HG03095 (cell line): ENCODE data around the gene C13orf46.
"Not testable (repeated sequence)": the region's sequence is repeated elsewhere in the genome, so short reads cannot be mapped to it uniquely, and the experiment has no call there.

ENCODE experiments used
- ATAC-seq: cut with Tn5 transposase; IDR thresholded peaks from one replicate; pipeline ENCODE4 v1.9.1; 2021; ENCODE audit warnings: moderate library complexity; ENCODE audit not compliant: unreplicated experiment

The C13orf46 gene

DNA sequence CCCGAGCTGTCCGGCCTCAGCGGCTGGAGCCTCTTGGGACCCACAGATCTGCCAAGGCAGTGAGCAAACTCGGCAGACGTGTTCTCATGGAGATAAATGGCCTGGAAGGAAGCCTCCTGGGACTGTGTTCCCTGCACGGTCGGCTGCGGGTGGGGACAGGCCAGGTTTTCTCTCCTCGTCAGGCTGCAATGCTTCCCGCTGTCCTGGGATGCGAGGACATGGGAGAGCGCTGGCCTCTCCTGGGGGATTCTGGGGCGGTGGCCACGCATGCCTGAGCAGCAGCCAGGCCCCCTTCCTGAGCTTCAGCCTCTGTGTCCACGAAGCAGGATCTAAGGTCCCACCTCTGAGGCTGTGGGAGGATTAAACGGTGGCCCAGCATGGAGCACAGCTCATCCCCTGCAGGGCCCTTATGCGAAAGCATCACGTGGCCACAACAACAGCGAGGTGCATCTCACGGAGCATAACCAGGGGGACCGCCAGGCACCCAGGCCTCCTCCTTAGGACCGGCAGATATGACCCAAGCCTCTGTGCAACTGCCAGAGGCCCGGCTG is 21.2 kb upstream of the C13orf46 start:
- ATAC-seq: no peak

DNA sequence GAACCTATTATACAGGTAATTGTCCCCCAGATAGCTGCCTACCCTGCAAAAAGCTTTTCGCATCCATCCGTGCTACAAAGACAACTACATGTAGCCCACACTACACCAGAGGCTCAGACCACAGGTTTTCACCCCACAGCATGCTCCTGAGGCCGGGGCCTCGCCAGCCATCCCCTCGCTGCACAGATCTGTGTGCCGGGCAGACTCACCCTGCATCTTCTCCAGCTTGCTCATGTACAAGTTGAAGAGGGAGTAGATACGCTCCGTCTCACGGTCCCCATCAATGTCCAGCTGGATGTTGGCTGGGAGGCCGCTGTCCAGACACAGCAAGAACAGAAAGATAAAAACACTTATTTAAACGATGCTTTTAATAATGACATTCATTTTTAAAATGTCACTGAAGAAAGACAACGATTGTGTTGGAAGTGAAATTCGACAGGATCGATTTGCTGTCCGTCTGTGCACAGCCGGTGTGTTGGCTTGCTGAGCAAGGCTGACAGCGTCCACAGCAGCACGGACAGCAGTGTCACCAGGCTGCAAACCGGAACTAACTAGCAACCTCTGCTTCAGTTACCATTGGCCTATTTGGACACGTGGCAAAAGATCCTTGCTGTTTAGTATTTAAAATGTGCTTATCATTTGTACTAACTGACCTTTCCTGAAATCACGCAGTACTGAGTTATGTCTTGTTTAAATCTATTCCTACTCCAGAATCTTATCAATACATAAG is 18.6 kb upstream of the C13orf46 start:
- no peak for ATAC-seq

DNA sequence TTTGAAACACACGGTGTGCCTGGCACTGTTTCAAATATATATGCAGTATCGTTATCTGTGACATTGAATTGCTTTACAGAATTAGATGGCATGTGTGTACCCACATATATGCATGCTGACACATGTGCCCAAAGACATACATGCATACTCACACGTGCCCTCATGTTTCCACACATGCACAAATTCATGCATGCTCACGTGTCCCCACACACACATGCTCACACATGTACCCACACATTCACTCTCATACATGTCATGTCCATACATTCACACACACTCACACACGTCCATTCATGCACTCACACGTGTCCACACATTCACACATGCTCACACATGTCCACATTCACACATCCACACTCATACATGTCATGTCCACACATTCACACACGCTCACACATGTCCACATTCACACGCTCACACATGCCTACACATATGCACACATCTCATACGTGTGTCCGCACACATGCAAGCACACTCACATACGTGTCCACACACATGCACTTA is 17.9 kb upstream of the C13orf46 start:
- no peak for ATAC-seq

DNA sequence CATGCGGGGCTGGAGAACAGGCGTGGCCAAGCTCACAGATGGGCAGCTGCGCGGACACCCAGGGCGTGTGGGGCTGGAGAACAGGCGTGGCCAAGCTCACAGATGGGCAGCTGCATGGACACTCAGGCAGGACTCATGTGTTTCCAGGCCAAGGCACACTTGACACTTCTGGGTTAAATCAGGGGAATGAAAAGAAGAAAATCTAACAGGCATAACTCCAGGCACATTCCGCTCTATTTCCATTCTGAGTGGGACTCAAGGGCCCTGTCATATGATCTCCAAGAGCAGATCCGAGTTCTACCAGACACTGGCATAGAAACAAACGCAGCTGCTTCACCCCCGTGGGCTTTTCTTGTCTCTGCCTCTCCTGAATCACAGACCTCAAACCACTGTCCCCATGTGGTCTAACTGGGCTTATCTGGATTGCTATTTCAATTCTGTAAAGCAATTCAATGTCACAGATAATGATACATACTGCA is 17.4 kb upstream of the C13orf46 start:
- ATAC-seq: no peak

DNA sequence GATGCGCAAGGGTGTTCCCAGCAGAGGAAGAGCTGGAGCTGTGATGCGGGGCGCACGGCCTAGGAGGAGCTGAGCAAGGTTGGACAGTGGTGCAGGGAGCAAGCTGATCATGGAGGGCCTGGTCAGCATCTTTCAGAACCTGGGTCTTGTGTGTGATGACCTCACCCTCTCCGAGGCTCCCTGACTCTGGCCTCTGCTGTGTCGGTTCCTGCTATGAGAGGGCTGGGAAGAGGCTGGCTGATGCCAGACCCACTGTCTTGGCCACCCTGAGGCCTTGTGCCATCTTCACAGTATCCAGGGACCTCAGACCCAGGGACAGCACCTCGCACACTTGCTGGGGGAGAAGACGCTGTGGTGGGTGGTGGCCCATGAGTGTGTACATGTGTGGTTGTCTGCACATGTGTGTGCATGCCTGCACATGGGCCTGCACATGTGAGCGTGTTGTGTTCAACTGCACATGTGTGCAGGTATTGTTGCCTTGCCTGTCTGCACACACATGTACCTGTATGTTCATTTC is 16.5 kb upstream of the C13orf46 start:
- no peak for ATAC-seq

DNA sequence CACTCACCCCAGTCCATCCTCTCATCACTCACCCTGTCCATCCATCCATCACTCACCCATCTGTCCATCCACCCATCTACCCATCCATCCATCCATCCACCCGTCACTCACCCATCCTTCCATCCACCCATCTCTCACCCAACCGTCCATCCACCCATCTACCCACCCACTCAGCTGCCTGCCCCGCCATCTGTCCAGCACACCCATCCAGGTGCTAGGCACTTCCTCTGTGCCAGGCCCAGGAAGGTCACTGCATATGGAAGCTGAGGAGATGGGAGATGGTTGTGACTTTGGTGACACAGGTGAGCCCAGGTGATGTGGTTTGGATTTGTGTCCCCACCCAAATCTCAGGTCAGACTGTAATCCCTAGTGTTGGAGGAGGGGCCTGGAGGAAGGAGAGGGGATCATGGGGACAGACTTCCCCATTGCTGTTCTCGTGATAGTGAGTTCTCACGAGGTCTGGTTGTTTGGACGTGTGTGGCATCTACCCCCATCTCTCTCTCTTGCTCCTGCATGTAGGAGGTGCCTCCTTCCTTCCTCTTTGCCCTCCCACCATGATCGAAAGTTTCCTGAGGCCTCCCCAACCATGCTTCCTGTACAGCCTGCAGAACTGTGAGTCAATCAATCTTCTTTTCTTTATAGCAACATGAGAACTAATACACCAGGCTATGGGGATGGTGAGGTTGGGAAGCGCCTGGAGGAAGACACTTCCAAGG is 15.9 kb upstream of the C13orf46 start:
- no peak for ATAC-seq

DNA sequence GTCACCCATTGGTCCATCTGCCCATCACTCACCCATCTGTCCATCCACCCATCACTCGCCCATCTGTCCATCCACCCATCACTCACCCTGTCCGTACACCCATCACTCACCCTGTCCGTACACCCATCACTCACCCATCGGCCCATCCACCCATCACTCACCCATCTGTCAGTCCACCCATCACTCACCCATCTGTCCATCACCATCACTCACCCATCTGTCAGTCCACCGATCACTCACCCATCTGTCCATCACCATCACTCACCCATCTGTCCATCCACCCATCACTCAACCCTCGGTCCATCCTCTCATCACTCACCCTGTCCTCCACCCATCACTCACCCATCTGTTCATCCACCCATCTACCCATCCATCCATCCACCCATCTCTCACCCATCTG is 15.0 kb upstream of the C13orf46 start:
- not testable (repeated sequence) for ATAC-seq

DNA sequence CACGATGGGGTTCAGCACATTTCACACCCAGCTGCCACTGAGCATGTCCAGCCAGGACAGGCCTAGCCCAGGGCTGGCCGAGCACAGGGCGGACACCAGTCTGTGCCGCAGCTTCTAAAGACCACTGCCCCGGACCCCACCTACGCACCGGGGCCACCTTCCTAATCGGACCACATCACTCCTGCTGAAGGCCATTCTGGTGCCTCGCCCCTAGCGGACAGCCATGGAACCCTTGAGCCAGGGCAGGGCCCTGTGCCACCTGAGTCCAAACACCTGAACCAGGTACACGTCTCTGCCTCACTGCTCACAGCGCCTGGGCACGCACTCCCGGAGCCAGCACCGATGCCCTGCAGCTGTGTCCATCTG is 8.4 kb upstream of the C13orf46 start:
- ATAC-seq: no peak

DNA sequence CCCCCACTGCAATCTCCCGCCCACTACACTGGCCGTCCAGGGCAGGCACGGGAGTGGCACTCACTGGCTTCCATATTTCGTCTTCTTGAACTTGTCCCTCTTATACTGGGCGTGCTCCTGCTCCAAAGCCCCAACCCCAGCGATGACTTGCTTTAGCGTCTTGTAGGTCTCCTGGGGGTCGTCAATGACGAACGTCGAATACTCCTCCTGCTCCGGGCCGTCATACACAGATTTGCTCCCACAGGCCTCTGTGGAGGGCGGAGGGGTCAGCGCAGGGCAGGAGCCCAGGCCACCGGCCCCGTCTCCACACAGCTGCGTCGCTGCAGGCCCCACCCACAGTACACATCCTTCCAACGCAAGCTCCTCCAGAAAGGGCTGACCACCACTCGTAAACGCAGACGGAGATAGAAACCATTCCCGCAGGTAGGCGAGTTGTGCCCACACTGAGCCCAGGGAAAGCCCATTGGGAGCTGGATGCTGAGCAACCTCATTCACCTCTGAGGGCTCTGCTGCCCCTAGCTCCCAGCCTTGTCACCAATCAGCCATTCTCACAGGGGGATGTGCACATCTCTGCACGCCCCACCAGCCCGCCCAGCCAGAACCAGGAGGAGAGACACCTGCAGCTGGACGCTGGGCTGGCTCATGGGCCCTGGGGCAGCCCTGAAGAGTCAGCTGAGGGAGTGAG is 7.9 kb upstream of the C13orf46 start:
- no peak for ATAC-seq

DNA sequence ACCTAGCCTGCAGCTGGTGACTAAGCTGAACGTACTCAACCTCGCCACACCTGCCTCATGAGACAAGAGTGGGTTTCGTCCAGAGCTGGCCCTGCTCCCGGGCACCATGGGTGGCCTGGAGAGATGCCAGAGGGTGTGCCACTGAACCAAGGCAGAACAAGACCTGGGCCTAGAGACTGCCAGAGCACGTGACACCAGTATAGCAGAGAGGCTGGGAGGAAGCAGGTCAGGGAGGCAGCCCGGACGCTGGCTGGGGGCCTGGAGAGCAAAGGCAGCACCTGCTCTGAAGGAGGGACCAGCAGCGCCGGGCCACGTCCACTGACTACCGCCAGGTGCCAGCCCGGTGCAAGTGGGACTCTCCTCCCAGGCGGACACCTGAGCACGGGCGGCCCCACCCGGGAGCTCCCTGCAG is 7.3 kb upstream of the C13orf46 start:
- ATAC-seq: no peak

DNA sequence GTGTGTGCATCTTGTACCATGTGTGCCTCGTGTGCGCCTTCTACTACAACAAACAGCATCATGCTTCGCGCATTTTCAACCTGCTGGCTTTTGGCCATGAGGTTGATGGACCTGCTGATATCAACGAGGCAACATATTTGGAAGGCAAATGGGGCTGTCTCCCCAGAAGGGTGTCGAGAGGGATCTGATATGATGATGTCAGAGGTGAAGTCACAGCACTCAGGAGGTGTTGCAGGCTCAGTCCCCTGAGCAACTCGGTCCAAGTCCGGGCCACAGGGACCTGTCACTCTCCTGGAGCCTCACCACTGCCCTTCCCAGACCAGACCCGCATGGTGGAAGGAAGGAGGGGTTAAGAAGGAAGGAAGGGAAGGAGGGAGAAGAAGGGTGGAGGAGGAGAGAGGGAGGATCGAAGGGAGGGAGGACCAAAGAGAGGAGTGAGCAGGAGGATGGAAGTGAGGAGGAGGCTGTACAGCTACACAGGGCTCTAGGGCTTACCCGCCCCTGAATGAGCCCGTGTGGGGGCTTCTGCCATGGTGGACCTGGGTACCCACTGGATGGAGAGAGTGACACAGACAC is 6.7 kb upstream of the C13orf46 start:
- ATAC-seq: no peak

DNA sequence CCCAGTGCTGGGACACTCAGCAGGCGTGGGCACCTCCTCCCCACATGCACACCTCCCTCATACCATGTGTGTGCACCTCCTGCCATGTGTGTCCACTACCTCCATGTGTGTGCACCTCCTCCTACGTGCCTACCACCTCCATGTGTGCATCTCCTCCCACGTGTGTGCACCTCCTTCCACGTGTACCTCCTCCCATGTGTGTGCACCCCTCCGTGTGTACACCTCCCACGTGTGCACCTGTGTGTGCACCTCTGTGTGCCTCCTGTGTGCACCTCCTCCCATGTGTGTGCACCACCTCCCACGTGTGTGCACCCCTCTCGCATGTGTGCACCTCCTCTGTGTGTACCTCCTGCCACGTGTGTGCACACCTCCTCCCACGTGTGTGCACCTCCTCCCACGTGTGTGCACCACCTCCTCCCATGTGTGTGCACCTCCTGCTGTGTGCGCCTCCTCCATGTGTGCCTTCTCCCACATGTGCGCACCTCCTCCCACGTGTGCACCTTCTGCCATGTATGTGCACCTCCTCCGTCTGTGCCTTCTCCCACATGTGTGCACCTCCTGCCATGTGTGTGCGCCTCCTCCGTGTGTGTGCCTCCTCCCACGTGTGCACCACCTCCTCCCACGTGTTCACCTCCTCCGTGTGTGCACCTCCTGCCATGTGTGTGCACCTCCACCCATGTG is 6.1 kb upstream of the C13orf46 start:
- no peak for ATAC-seq

DNA sequence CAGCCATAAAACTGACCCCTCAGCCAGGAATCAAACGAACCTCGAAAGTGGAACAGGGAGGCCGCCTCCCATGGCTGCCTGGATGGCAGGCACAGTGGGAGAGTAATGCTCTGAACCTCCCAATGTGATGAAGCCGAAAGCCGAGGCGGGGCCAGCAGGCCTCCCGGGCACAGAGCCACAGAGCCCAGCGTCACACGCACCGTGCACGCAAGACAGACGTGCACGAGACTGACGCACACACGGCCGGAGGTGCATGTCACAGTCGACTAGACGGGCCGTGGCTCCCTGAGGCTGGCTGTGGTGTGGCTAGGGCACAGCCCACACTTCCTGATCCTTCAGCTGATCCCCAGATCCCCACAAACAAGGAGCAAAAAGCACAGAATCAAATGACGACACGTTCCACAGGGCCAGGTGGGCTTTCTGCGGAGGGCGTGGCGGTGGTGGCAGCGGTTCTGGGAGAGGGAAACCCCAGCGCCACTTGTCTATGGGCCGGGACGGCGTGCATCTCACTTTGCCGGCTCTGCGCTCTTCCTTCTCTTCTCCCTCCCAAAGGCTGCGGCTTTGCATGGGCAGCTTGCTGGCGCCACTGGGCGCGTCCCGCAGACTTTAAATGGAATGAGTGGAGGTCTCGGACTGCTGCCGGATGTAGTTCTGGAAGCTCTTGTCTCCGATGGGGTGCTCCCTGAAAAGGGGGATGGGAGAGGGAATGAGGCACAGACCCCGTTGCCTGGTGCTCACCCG is 5.0 kb upstream of the C13orf46 start:
- ATAC-seq: no peak

DNA sequence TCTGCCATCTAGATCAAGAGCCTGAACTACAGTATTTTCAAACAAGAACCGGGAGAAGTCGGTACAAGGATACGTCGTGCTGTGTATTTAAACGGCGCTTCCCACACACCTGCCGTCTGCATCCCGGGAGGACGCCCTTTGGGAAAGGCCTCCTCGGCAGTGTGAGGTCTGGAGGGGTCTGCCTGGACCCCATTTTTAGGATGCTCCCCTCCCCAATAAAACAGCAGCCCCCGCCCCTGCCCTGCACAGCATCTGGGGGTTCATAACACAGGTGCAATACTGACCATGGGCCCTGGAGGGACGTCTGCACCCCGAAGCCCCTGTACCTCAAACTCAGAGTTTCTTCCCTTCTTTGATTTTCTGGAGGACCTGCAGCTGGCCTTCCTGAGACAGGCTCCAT is 4.1 kb upstream of the C13orf46 start:
- no peak for ATAC-seq

DNA sequence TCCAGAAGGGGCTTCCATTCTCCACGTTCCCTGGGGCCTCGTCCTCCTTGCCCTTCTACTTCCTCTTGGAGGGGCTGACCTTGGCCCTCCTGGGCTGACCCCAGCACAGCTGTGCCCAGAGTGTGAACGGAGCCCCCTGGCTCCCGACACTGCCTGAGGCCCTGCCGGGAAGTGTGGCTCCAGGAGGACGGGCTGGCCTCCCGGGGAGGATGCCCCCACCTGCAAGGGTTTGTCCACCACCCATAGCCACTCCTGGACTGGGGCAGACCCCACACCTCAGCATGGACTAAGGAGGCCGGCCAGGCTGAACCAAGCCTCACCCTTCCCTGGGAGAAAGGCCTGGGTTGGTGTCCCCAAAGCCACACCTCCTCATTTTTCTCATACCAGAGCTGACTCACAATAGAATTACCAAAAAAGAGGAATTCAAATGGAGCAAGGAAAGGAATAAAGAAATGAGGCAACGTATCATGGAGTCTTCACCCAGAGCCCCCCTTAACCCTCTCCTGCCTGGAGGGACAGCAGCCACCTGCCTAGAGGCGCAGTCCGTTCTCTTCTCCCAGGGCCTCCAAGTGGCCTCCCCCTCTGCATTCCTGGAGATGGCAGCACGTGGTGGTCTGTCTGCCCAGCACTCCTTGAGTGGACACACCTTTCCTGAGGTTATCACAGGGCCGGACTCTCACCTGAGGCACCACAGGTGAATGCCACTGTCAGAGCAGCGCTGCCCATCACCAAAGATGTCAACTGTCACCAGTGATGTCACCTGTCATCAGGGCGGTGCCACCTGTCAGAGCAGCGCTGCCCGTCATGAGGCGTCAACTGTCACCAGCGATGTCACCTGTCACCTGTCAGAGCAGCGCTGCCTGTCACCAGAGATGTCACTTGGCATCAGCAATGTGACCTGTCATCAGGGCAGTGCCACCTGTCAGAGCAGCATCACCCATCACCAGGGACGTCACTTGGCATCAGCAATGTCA is 3.1 kb upstream of the C13orf46 start:
- no peak for ATAC-seq

DNA sequence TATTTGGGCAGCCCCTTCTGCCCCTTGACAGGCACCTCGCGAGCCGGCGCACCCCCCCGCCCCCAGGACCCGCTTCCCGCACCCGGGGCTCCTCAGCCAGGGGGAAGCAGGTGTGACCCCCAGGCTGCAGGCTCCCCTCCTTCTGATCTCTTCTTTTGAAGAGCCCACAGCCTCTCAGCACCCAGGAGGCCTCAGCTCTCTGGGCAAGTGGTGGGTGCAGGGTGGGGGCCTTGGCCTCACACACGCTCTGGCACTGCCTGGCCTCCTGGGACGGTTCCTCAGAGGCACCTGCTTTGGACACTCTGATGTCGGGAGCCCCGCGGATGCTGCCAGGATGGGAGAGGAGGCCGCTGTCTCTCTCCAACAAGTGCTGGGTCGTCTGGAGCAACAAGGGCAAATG is 1.5 kb upstream of the C13orf46 start:
- no peak for ATAC-seq

DNA sequence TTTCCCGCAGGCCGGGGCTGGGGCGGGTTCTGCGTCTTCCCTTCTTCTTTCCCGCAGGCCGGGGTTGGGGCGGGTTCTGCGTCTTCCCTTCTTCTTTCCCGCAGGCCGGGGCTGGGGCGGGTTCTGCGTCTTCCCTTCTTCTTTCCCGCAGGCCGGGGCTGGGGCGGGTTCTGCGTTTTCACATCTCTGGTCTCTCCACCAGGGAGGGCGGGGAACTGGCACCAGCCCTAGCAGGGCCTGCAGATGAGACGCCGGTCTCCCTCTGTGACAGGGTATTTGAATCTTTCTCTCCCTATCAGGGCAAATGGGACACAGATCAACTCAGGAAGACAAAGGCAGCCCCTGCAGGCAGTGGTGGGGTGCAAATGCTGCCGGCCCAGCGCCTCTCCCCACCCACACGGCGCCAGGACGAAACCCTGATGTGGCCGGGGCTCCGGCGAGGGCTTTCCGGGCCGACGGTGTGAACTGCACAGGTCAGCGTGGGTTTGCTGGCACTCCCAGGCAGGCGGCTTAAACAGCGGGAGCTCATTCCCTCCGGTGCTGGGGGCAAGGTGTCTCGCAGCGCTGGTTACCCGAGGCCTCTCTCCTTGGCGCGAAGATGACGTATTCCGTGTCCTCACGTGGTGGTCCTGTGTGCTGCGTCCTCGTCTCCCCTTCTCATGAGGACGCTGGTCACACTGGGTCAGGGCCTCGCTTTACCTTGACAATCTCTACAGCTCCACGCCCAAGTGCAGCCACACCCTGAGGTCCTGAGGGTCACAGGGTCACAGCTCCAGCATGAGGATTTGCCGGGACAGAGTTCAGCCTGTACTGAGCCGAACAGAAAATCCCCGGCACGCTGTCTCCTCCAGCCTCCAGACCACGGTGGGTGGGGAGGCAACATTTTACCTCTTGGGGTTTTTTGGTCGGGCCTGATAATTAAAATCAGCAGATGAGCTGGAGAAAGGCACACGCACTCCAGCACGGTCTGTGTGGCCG is 717 bp upstream of the C13orf46 start:
- ATAC-seq: no peak
